Fibroblast of skin of abdomen (primary cell): ENCODE measurements around the gene MED29.

Experiments
- DNase-seq: peaks from one replicate; pipeline ENCODE4 v3.0.0-alpha.2; 2013

Gene MED29

GRCh38 chr19:39412100-39412866 lies 21.1 kb downstream of the MED29 start, which contains the start of gene PLEKHG2:
PLEKHG2 (plus strand) TSS chr19:39412669; CDS start chr19:39414087, 1,418 bp downstream.
- DNase-seq = peak; percentile 100

GRCh38 chr19:39412867-39413271 lies 21.7 kb downstream of the MED29 start:
- DNase-seq = no peak

GRCh38 chr19:39413272-39413910 lies 22.2 kb downstream of the MED29 start:
- peak; percentile 68 for DNase-seq

- no peak for DNase-seq
Measured at GRCh38 chr19:39413911-39414608, 22.9 kb downstream of the MED29 start.

GRCh38 chr19:39415111-39416046 lies 24.2 kb downstream of the MED29 start:
- no peak for DNase-seq

GRCh38 chr19:39416152-39417120 lies 25.3 kb downstream of the MED29 start:
- DNase-seq = no peak

- DNase-seq = no peak
Measured at GRCh38 chr19:39417463-39418181, 26.4 kb downstream of the MED29 start.

GRCh38 chr19:39419003-39419402 lies 27.8 kb downstream of the MED29 start:
- no peak for DNase-seq

- DNase-seq = no peak
Measured at GRCh38 chr19:39420769-39421168, 29.6 kb downstream of the MED29 start.

- no peak for DNase-seq
Measured at GRCh38 chr19:39422020-39422419, 30.8 kb downstream of the MED29 start.

GRCh38 chr19:39423258-39424086 lies 32.3 kb downstream of the MED29 start:
- no peak for DNase-seq

- DNase-seq = no peak
Measured at GRCh38 chr19:39424934-39425333, 33.8 kb downstream of the MED29 start.

- no peak for DNase-seq
Measured at GRCh38 chr19:39425744-39426143, 34.6 kb downstream of the MED29 start.

GRCh38 chr19:39426170-39426569 lies 35.0 kb downstream of the MED29 start:
- no peak for DNase-seq

- DNase-seq = no peak
Measured at GRCh38 chr19:39427707-39428106, 36.5 kb downstream of the MED29 start.

GRCh38 chr19:39428283-39429112 lies 37.3 kb downstream of the MED29 start:
- DNase-seq = peak; percentile 93

- peak; percentile 35 for DNase-seq
Measured at GRCh38 chr19:39430675-39431593, 39.8 kb downstream of the MED29 start.
